ENCODE results near the gene NES.

Gene NES

GRCh38 chr1:156675210-156676113 lies 1.7 kb downstream of the NES start:
- ATAC-seq (ENCODE audit: insufficient read depth, low read depth) (no peak), DNase-seq (no peak)
- H3K79me2 ChIP-seq (ENCODE audit: insufficient read depth, low read length), result no peaks in the 10 kb centered on the region
- H3K4me2 ChIP-seq (ENCODE audit: insufficient read depth, low read length), result no peak overlapping the region
- no peak overlapping the region for H3K4me3 ChIP-seq (ENCODE audit: low read depth in 1 of 2, low read length in 2 of 2)
- H3K9ac ChIP-seq (ENCODE audit: low read depth, low read length), result no peak overlapping the region
- H3K27me3 ChIP-seq (ENCODE audit: insufficient read depth, low read length, poor library complexity), result peaks cover 67% of the 10 kb centered on the region
- H2AFZ ChIP-seq (ENCODE audit: low read depth, low read length), result no peak overlapping the region
- peaks cover 8% of the 10 kb centered on the region; the same call in 1 of the 2 replicates for H4K20me1 ChIP-seq (ENCODE audit: insufficient read depth, low read length)
- no peak overlapping the region for H3K27ac ChIP-seq (ENCODE audit: low read length)
- H3K36me3 ChIP-seq (ENCODE audit: insufficient read depth, low read length), result no peaks in the 10 kb centered on the region
- 0 out of 2 replicates have a peak, but pooled peaks cover 3% of the 10 kb centered on the region for H3K4me1 ChIP-seq (ENCODE audit: insufficient read depth, low read length)
- no peaks in the 10 kb centered on the region for H3K9me3 ChIP-seq (ENCODE audit: insufficient read depth, low read length, severe bottlenecking)
- TF ChIP-seq, protein P1, sequence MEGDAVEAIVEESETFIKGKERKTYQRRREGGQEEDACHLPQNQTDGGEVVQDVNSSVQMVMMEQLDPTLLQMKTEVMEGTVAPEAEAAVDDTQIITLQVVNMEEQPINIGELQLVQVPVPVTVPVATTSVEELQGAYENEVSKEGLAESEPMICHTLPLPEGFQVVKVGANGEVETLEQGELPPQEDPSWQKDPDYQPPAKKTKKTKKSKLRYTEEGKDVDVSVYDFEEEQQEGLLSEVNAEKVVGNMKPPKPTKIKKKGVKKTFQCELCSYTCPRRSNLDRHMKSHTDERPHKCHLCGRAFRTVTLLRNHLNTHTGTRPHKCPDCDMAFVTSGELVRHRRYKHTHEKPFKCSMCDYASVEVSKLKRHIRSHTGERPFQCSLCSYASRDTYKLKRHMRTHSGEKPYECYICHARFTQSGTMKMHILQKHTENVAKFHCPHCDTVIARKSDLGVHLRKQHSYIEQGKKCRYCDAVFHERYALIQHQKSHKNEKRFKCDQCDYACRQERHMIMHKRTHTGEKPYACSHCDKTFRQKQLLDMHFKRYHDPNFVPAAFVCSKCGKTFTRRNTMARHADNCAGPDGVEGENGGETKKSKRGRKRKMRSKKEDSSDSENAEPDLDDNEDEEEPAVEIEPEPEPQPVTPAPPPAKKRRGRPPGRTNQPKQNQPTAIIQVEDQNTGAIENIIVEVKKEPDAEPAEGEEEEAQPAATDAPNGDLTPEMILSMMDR (IDR thresholded peaks at IDR 0.05; ENCODE audit: borderline replicate concordance, extremely low read depth, low read length, poor library complexity, severe bottlenecking), result no peak
- TF ChIP-seq EZH2 (IDR thresholded peaks at IDR 0.05; ENCODE audit: borderline replicate concordance, low read depth, low read length, severe bottlenecking), result no peak

- H3K36me3 ChIP-seq (ENCODE audit: insufficient read depth, low read length), result no peaks in the 10 kb centered on the region
- H3K27ac ChIP-seq (ENCODE audit: low read length), result no peak overlapping the region
- H3K9ac ChIP-seq (ENCODE audit: low read depth, low read length), result no peak overlapping the region
- H3K27me3 ChIP-seq (ENCODE audit: insufficient read depth, low read length, poor library complexity), result peaks cover 53% of the 10 kb centered on the region
- H3K79me2 ChIP-seq (ENCODE audit: insufficient read depth, low read length), result no peaks in the 10 kb centered on the region
- no peak overlapping the region for H3K4me2 ChIP-seq (ENCODE audit: insufficient read depth, low read length)
- DNase-seq (no peak), ATAC-seq (ENCODE audit: insufficient read depth, low read depth) (no peak)
- H3K4me1 ChIP-seq (ENCODE audit: insufficient read depth, low read length), result 0 out of 2 replicates have a peak, but pooled peaks cover 3% of the 10 kb centered on the region
- H3K9me3 ChIP-seq (ENCODE audit: insufficient read depth, low read length, severe bottlenecking), result no peaks in the 10 kb centered on the region
- H4K20me1 ChIP-seq (ENCODE audit: insufficient read depth, low read length), result peaks cover 12% of the 10 kb centered on the region
- no peak overlapping the region for H2AFZ ChIP-seq (ENCODE audit: low read depth, low read length)
- no peak overlapping the region for H3K4me3 ChIP-seq (ENCODE audit: low read depth in 1 of 2, low read length in 2 of 2)
- TF ChIP-seq EZH2 (IDR thresholded peaks at IDR 0.05; ENCODE audit: borderline replicate concordance, low read depth, low read length, severe bottlenecking), result no peak
- TF ChIP-seq, protein P1 (IDR thresholded peaks at IDR 0.05; ENCODE audit: borderline replicate concordance, extremely low read depth, low read length, poor library complexity, severe bottlenecking), result no peak
Measured at GRCh38 chr1:156673387-156674121, 3.7 kb downstream of the NES start.

DNA sequence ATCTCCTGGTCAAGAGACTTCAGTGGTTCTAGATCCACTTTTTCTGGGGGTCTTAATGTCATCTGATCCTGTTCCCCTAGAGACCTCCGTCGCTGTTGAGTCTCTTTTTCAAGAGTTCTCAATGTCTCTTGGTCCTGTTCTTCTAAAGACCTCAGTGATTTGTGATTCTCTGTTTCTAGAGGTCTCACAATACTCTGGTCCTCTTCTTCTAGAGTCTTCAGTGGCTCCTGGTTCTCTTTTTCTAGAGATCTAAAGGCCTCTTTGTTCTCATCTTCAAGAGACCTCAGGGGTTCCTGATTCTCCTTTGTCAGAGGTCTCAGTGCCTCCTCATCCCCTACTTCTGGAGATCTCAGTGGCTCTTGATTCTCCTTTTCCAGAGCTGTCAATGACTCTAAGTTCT lies 5.4 kb downstream of the NES start:
- H3K9ac ChIP-seq (ENCODE audit: low read depth, low read length), result no peak overlapping the region
- DNase-seq, result no peak
- ATAC-seq (ENCODE audit: insufficient read depth, low read depth), result no peak
- H3K9me3 ChIP-seq (ENCODE audit: insufficient read depth, low read length, severe bottlenecking), result no peaks in the 10 kb centered on the region
- H3K4me2 ChIP-seq (ENCODE audit: insufficient read depth, low read length), result no peak overlapping the region
- no peaks in the 10 kb centered on the region for H3K36me3 ChIP-seq (ENCODE audit: insufficient read depth, low read length)
- H3K27ac ChIP-seq (ENCODE audit: low read length), result no peak overlapping the region
- TF ChIP-seq, protein P1 (IDR thresholded peaks at IDR 0.05; ENCODE audit: borderline replicate concordance, extremely low read depth, low read length, poor library complexity, severe bottlenecking), result no peak
- no peak for TF ChIP-seq EZH2 (IDR thresholded peaks at IDR 0.05; ENCODE audit: borderline replicate concordance, low read depth, low read length, severe bottlenecking)
- no peaks in the 10 kb centered on the region for H3K4me1 ChIP-seq (ENCODE audit: insufficient read depth, low read length)
- no peak overlapping the region for H3K4me3 ChIP-seq (ENCODE audit: low read depth in 1 of 2, low read length in 2 of 2)
- peaks cover 12% of the 10 kb centered on the region for H4K20me1 ChIP-seq (ENCODE audit: insufficient read depth, low read length)
- no peaks in the 10 kb centered on the region for H3K79me2 ChIP-seq (ENCODE audit: insufficient read depth, low read length)
- H3K27me3 ChIP-seq (ENCODE audit: insufficient read depth, low read length, poor library complexity), result peaks cover 38% of the 10 kb centered on the region
- H2AFZ ChIP-seq (ENCODE audit: low read depth, low read length), result no peak overlapping the region

Data from DND-41 (cell line).